ENCODE data around the gene CEP57L1.
"Not testable (repeated sequence)": the region's sequence is repeated elsewhere in the genome, so short reads cannot be mapped to it uniquely, and the experiment has no call there.

CEP57L1 gene

GRCh38 chr6:109105681-109106080 lies 10.4 kb downstream of the CEP57L1 start:
- DNase-seq (ENCODE audit: low read depth): no peak

- not testable (repeated sequence) for DNase-seq (ENCODE audit: low read depth)
These were observed 14.4 kb downstream of the CEP57L1 start for GRCh38 chr6:109109663-109110062.

GRCh38 chr6:109112663-109113062 lies 17.4 kb downstream of the CEP57L1 start:
- DNase-seq (ENCODE audit: low read depth): not testable (repeated sequence)

GRCh38 chr6:109117346-109118035 lies 22.2 kb downstream of the CEP57L1 start:
- no peak for DNase-seq (ENCODE audit: low read depth)

GRCh38 chr6:109118337-109118736 lies 23.0 kb downstream of the CEP57L1 start:
- DNase-seq (ENCODE audit: low read depth): no peak

GRCh38 chr6:109118871-109119354 lies 23.6 kb downstream of the CEP57L1 start:
- no peak for DNase-seq (ENCODE audit: low read depth)

- no peak for DNase-seq (ENCODE audit: low read depth)
These were observed 26.1 kb downstream of the CEP57L1 start for GRCh38 chr6:109121411-109121810.

- DNase-seq (ENCODE audit: low read depth): no peak
These were observed 28.9 kb downstream of the CEP57L1 start for GRCh38 chr6:109124219-109124618.

- no peak for DNase-seq (ENCODE audit: low read depth)
These were observed 30.2 kb downstream of the CEP57L1 start for GRCh38 chr6:109125504-109125903.

- no peak for DNase-seq (ENCODE audit: low read depth)
These were observed 34.8 kb downstream of the CEP57L1 start for GRCh38 chr6:109130065-109130464.

GRCh38 chr6:109135600-109135999 lies 40.3 kb downstream of the CEP57L1 start:
- not testable (repeated sequence) for DNase-seq (ENCODE audit: low read depth)

GRCh38 chr6:109136039-109136438 lies 40.7 kb downstream of the CEP57L1 start:
- DNase-seq (ENCODE audit: low read depth): not testable (repeated sequence)

GRCh38 chr6:109136530-109136929 lies 41.2 kb downstream of the CEP57L1 start:
- not testable (repeated sequence) for DNase-seq (ENCODE audit: low read depth)

- DNase-seq (ENCODE audit: low read depth): no peak
These were observed 43.8 kb downstream of the CEP57L1 start for GRCh38 chr6:109139109-109139508.

GRCh38 chr6:109142067-109142466 lies 46.8 kb downstream of the CEP57L1 start:
- not testable (repeated sequence) for DNase-seq (ENCODE audit: low read depth)

GRCh38 chr6:109143191-109143590 lies 47.9 kb downstream of the CEP57L1 start:
- DNase-seq (ENCODE audit: low read depth): no peak

GRCh38 chr6:109148251-109148650 lies 52.9 kb downstream of the CEP57L1 start:
- DNase-seq (ENCODE audit: low read depth): not testable (repeated sequence)

GRCh38 chr6:109148716-109149115 lies 53.4 kb downstream of the CEP57L1 start:
- not testable (repeated sequence) for DNase-seq (ENCODE audit: low read depth)

- DNase-seq (ENCODE audit: low read depth): no peak
These were observed 58.4 kb downstream of the CEP57L1 start for GRCh38 chr6:109153752-109154151.

- no peak for DNase-seq (ENCODE audit: low read depth)
These were observed 69.0 kb downstream of the CEP57L1 start for GRCh38 chr6:109164331-109164730.

- DNase-seq (ENCODE audit: low read depth): no peak
These were observed 70.2 kb downstream of the CEP57L1 start for GRCh38 chr6:109165392-109165974.

- no peak for DNase-seq (ENCODE audit: low read depth)
These were observed 71.4 kb downstream of the CEP57L1 start for GRCh38 chr6:109166673-109167072.

GRCh38 chr6:109167562-109167961 lies 72.3 kb downstream of the CEP57L1 start:
- no peak for DNase-seq (ENCODE audit: low read depth)

- DNase-seq (ENCODE audit: low read depth): no peak
These were observed 75.0 kb downstream of the CEP57L1 start for GRCh38 chr6:109170333-109170732.

Data from activated T-helper 1 cell treated with Interleukin-2 at 50 U/mL for 16 hours (primary cell).